ENCODE measurements around the gene LDLRAP1. TPM values are rescaled to one million over a fixed set of nuclear protein-coding genes. Genes with fewer than 3 reads are reported as not detected.

The LDLRAP1 gene
- total RNA-seq, 1 donor from 2014 or later = 34.3 TPM

DNA sequence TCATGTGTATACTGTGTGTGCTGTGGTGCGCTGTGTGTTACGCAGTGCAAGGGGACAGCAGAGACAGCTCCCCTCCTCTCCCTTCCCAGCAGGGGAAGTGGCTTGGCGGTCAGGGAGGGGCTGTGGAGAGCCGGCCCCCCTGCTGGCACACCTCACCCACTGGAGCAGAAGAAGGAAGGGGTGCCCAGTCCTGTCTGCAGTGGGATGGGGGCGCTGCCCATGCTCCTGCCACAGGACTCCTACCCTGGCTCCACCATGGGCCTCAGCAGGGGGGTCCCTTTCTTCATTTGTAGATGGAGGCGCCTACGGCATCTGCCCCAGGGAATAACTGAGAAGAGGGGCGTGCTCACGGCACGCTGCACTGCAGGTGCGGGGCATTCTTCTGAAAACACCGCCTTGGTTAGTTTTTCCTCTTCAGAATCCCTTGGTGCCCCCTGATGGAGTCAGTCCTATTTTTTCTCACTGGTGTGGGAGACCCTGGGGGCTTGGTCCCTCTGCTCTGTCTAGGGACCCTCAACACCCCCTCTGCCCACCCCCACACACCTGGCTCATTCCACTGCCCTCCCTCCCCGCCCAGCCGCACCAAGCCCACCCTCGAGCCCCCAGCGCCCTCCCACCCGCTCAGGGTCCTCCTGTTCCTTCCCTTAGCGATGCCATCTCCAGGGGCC is 13.8 kb upstream of the LDLRAP1 start:
- Mint-ChIP-seq H3K27me3 (ENCODE audit: unreplicated experiment) (peaks cover 9% of the 10 kb centered on the region), H3K27ac (ENCODE audit: unreplicated experiment) (no peak overlapping the region), H3K4me3 (ENCODE audit: unreplicated experiment) (no peak overlapping the region), H3K36me3 (ENCODE audit: unreplicated experiment) (no peaks in the 10 kb centered on the region), H3K4me1 (ENCODE audit: unreplicated experiment) (no peaks in the 10 kb centered on the region), H3K9me3 (ENCODE audit: unreplicated experiment) (peaks cover 8% of the 10 kb centered on the region)
- TF ChIP-seq, protein P1, sequence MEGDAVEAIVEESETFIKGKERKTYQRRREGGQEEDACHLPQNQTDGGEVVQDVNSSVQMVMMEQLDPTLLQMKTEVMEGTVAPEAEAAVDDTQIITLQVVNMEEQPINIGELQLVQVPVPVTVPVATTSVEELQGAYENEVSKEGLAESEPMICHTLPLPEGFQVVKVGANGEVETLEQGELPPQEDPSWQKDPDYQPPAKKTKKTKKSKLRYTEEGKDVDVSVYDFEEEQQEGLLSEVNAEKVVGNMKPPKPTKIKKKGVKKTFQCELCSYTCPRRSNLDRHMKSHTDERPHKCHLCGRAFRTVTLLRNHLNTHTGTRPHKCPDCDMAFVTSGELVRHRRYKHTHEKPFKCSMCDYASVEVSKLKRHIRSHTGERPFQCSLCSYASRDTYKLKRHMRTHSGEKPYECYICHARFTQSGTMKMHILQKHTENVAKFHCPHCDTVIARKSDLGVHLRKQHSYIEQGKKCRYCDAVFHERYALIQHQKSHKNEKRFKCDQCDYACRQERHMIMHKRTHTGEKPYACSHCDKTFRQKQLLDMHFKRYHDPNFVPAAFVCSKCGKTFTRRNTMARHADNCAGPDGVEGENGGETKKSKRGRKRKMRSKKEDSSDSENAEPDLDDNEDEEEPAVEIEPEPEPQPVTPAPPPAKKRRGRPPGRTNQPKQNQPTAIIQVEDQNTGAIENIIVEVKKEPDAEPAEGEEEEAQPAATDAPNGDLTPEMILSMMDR (IDR thresholded peaks at IDR 0.05) = no peak
- DNase-seq (ENCODE audit: extremely low spot score, unreplicated experiment) = no peak

DNA sequence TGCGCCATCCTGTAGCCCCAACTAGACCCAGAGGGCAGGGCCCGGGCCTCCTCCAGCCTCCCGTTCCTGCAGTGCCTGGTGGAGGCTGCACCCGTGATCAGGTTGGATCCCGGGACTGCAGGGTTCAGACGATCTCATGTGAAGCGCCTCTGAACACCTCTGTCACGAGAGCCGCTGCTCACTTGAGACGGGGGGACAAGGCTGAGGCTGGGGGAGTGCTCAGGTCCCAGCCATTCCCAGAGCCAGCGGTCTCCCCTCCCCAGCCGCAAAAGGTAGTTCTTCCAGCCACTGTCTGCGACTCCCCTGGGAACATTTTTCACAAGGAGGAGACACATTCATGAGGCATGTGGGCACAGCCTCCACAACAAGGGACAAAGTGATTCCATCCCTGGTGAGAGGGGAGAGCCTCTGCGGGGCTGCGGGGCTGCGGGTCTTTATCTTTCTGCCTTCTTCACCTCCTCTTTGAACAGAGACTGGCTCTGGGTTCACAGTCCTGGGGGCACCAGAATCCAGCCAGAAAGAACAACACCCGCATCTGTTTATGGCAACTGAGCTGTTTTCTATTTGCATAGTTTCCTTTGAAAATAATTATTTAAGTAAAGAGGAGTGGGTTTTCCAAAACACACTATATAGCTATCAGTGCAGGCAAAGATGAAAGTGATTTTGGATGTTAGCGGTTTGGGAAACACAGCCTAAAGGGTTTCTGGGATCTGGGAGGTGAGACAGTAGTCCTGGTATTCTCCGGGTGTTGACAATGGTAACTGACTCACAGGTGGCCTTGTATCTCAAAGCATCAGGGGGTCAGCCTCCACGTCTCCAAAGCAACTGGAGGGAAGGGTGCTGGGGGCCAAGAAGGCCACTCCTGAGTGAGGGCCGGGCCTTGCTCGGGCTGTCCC is 13.0 kb upstream of the LDLRAP1 start:
- Mint-ChIP-seq H3K27ac (ENCODE audit: unreplicated experiment) (no peak overlapping the region), H3K4me1 (ENCODE audit: unreplicated experiment) (no peaks in the 10 kb centered on the region), H3K36me3 (ENCODE audit: unreplicated experiment) (no peaks in the 10 kb centered on the region), H3K4me3 (ENCODE audit: unreplicated experiment) (no peak overlapping the region), H3K27me3 (ENCODE audit: unreplicated experiment) (peaks cover 4% of the 10 kb centered on the region), H3K9me3 (ENCODE audit: unreplicated experiment) (peaks cover 2% of the 10 kb centered on the region)
- no peak for DNase-seq (ENCODE audit: extremely low spot score, unreplicated experiment)
- TF ChIP-seq, protein P1 (IDR thresholded peaks at IDR 0.05) = no peak

DNA sequence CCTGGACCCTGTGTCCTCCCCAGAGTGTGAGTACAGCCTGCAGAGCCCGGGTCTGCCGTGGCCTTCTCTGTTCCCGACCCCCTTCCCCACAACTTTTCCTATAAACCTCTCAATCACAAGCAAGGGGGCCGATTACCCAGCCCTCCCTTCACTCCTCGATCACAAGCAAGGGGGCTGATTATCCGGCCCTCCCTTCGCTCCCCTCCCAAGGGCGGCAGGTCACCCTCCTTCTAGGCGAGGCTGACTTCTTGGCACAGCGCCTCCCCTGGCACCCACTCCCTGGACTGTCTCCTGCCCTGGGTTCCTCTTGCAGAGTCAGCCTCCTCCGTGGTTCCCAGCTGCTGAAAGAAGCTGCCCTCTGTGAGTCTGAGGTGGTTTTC is 12.3 kb upstream of the LDLRAP1 start:
- TF ChIP-seq, protein P1 (IDR thresholded peaks at IDR 0.05) = no peak
- H3K9me3 Mint-ChIP-seq (ENCODE audit: unreplicated experiment) = no peaks in the 10 kb centered on the region
- no peaks in the 10 kb centered on the region for H3K36me3 Mint-ChIP-seq (ENCODE audit: unreplicated experiment)
- H3K4me1 Mint-ChIP-seq (ENCODE audit: unreplicated experiment) = no peaks in the 10 kb centered on the region
- H3K27me3 Mint-ChIP-seq (ENCODE audit: unreplicated experiment) = peaks cover 2% of the 10 kb centered on the region
- no peak for DNase-seq (ENCODE audit: extremely low spot score, unreplicated experiment)
- H3K27ac Mint-ChIP-seq (ENCODE audit: unreplicated experiment) = no peak overlapping the region
- H3K4me3 Mint-ChIP-seq (ENCODE audit: unreplicated experiment) = no peak overlapping the region

DNA sequence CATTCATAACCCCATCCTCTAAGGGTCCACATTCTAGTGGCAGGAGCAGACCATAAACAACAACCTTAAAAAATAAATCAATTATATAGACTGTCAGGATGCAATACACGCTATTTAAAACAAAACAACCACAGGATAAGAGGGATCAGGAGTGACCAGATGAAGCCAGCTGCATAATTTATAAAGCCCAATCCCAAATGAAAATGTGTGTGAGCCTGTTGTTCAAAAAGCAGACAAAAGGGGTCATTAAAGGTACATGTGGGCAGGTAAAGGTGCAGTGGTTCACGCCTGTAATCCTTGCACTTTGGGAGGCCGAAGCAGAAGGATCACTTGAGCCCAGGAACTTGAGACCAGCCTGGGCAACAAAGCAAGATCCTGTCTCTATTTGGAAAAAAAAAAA is 10.4 kb upstream of the LDLRAP1 start:
- no peak overlapping the region for H3K4me3 Mint-ChIP-seq (ENCODE audit: unreplicated experiment)

More for the DNA sequence above, 10.4 kb upstream of the LDLRAP1 start:
- H3K4me1 Mint-ChIP-seq (ENCODE audit: unreplicated experiment) = no peaks in the 10 kb centered on the region
- TF ChIP-seq, protein P1 (IDR thresholded peaks at IDR 0.05) = no peak
- peaks cover 2% of the 10 kb centered on the region for H3K27me3 Mint-ChIP-seq (ENCODE audit: unreplicated experiment)
- no peak overlapping the region for H3K27ac Mint-ChIP-seq (ENCODE audit: unreplicated experiment)
- H3K9me3 Mint-ChIP-seq (ENCODE audit: unreplicated experiment) = no peaks in the 10 kb centered on the region
- DNase-seq (ENCODE audit: extremely low spot score, unreplicated experiment) = no peak
- no peaks in the 10 kb centered on the region for H3K36me3 Mint-ChIP-seq (ENCODE audit: unreplicated experiment)
